Tongue (tissue), 3 donors: Measurements from ENCODE around the gene GNL1. TPM values are rescaled to one million over a fixed set of nuclear protein-coding genes. Genes with fewer than 3 reads are reported as not detected.
"Not testable (repeated sequence)": the region's sequence is repeated elsewhere in the genome, so short reads cannot be mapped to it uniquely, and the experiment has no call there.

Source experiments
- DNase-seq: peaks from one replicate; pipeline ENCODE4 v3.0.0-alpha.2; 2015
- small RNA-seq: library from RNA; depleted of rRNA; stranded (forward); fragments of <200 nt; gene quantifications from one replicate; pipeline ENCODE3, GENCODE V24; 2014; ENCODE audit warnings: low replicate concordance
- total RNA-seq: library from RNA; depleted of rRNA; stranded (reverse); fragments of >200 nt; gene quantifications from one replicate; pipeline ENCODE4 v1.2.3, GENCODE V29; 2014

GNL1 gene
- total RNA-seq, 1 donor from 2014 or later, result 40.2 TPM

DNA sequence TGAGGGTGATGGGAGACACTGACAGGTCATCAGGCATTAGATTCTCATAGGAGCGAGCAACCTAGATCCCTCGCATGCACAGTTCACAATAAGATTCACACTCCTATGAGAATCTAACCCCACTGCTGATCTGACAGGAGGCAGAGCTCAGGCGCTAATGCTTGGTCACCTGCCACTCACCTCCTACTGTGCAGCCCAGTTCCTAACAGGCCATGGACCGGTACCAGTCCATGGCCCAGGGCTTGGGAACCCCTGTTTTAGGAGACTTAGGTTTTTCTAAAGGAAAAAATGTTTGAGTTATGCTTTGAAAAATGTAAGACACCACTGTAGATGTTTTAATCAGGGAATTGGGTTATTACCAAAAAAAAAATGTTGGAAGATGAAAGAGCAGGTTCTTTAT, 60.3 kb downstream of the GNL1 start:
- DNase-seq, result no peak

DNA sequence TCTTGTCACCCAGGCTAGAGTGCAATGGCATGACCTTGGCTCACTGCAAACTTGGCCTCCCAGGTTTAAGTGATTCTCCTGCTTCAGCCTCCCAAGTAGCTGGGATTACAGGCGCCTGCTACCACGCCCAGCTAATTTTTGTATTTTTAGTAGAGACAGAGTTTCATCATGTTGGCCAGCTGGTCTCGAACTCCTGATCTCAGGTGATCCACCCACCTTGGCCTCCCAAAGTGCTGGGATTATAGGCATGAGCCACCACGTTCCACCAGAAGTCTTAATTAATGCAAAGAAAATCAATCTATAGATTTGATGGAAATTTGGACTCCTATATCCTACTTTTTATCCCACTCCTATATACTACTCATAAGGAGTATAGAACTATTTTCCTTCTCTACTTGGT, 61.2 kb downstream of the GNL1 start:
- not testable (repeated sequence) for DNase-seq

DNA sequence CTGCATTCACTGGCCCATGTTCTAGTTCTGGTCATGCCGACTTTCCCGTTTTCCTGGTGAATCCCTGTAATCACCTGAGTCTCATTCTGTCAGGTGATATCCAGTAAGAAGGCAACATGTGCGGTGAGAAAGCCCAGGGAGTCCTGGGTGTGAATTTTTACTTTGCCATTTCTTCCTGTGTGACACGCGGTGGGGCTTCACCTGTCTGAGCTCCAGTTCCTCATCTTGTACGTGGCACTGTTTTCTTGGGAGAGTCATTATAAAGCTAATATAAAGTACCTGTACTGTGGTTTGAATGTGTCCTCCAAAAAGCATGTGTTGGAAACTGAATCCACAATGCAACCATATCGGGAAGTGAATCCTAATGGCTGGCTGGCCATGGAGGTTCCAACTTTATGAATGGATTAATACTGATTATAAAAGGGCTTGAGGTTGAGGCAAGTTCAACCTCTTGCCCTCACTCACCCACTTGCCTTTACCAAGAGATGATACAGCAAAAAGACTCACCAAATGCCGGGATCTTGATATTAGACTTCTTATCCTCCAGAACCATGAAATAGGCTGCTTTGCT, 61.9 kb downstream of the GNL1 start:
- no peak for DNase-seq

DNA sequence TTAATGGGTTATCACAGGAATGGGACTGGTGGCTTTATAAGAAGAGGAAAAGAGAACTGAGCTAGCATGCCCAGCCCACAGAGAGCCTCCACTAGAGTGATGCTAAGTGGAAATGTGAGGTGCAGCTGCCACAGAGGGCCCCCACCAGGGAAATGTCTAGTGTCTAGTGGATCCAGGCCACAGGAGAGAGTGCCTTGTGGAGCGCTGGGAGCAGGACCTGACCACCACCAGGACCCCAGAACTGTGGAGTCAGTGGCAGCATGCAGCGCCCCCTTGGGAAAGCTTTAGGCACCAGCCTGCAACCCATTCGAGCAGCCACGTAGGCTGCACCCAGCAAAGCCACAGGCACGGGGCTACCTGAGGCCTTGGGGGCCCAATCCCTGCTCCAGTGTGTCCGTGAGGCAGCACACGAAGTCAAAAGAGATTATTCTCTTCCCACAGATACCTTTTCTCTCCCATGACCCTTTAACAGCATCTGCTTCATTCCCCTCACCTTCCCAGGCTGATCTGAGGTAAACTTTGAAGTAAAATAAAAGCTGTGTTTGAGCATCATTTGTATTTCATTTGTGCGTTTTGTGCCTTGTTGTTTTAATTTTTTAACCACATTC, 62.5 kb downstream of the GNL1 start:
- DNase-seq, result no peak

DNA sequence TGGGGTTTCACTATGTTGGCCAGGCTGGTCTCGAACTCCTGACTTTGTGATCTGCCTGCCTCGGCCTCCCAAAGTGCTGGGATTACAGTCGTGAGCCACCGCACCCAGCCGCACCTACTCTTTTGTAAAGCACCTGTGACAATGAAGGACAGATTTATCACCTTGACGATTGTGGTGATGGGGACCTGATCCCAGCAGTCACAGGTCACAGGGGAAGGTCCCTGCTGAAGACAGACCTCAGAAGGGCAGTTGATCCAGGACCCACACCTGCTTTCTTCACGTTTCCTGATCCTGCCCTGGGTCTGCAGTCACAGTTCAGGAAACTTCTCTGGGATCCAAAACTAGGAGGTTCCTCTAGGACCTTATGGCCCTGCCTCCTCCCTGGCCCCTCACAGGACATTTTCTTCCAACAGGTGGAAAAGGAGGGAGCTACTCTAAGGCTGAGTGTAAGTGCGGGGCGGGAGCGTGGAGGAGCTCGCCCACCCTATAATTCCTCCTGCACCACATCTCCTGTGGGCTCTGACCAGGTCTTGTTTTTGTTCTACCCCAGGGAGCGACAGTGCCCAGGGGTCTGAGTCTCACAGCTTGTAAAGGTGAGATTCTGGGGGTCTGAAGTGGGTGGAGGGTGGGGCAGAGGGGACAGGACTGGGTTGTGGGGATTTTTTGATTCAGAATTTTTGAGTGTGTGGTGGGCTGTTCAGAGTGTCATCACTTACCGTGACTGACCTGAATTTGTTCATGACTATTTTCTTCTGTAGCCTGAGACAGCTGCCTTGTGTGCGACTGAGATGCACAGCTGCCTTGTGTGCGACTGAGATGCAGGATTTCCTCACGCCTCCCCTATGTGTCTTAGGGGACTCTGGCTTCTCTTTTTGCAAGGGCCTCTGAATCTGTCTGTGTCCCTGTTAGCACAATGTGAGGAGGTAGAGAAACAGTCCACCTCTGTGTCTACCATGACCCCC, 64.0 kb downstream of the GNL1 start:
- no peak for DNase-seq

Small RNAs within 50 kb of the gene (small RNA-seq; reads per million reads assigned to genes)
- 5.1 reads per million, percentile 92 among the genes with 10 or more reads in this experiment for gene MIR877

Other genes with a start within 250 kb of the GNL1 start
- gene TRIM39, start 229.6 kb downstream of the GNL1 start, total RNA-seq, result 7.4 TPM
- gene RPP21, start 211.3 kb downstream of the GNL1 start, total RNA-seq, result 14.9 TPM
- gene HLA-E, start 67.0 kb downstream of the GNL1 start, total RNA-seq, result 179 TPM
- 5.8 TPM for gene PRR3, start 806 bp upstream of the GNL1 start, total RNA-seq
- gene ABCF1, start 15.0 kb upstream of the GNL1 start, total RNA-seq, result 36.4 TPM
- 18.8 TPM for gene PPP1R10, start 60.8 kb upstream of the GNL1 start, total RNA-seq
- 60.1 TPM for gene MRPS18B, start 61.4 kb upstream of the GNL1 start, total RNA-seq
- gene ATAT1, start 70.4 kb upstream of the GNL1 start, total RNA-seq, result 6.4 TPM
- 15.5 TPM for gene C6orf136, start 90.6 kb upstream of the GNL1 start, total RNA-seq
- 24.5 TPM for gene DHX16, start 116.5 kb upstream of the GNL1 start, total RNA-seq
- 19.7 TPM for gene PPP1R18, start 130.2 kb upstream of the GNL1 start, total RNA-seq
- 5.2 TPM for gene NRM, start 134.5 kb upstream of the GNL1 start, total RNA-seq
- gene MDC1, start 160.8 kb upstream of the GNL1 start, total RNA-seq, result 14.5 TPM
- gene TUBB, start 163.9 kb upstream of the GNL1 start, total RNA-seq, result 286 TPM
- gene FLOT1, start 186.2 kb upstream of the GNL1 start, total RNA-seq, result 79.3 TPM
- gene IER3, start 188.1 kb upstream of the GNL1 start, total RNA-seq, result 7.1 TPM